ENCODE data around the gene VILL. TPM values are rescaled to one million over a fixed set of nuclear protein-coding genes. Genes with fewer than 3 reads are reported as not detected.

The VILL gene
- total RNA-seq, 1 donor from 2014 or later = 3.2 TPM

GRCh38 chr3:37961622-37962431 is 28.8 kb upstream of the VILL start:
- Mint-ChIP-seq H3K27me3 (ENCODE audit: unreplicated experiment) (peaks cover 3% of the 10 kb centered on the region), H3K4me3 (ENCODE audit: unreplicated experiment) (no peak overlapping the region)
- no peak for TF ChIP-seq CTCF (IDR thresholded peaks at IDR 0.05; ENCODE audit: partially characterized antibody, unreplicated experiment)

GRCh38 chr3:37963016-37963415 is 27.6 kb upstream of the VILL start:
- no peak for TF ChIP-seq CTCF (IDR thresholded peaks at IDR 0.05; ENCODE audit: partially characterized antibody, unreplicated experiment)
- Mint-ChIP-seq H3K36me3 (ENCODE audit: unreplicated experiment) (no peaks in the 10 kb centered on the region), H3K4me1 (ENCODE audit: low read depth, unreplicated experiment) (no peaks in the 10 kb centered on the region), H3K27me3 (ENCODE audit: unreplicated experiment) (peaks cover 1% of the 10 kb centered on the region), H3K9me3 (ENCODE audit: unreplicated experiment) (no peaks in the 10 kb centered on the region), H3K27ac (ENCODE audit: unreplicated experiment) (no peak overlapping the region), H3K4me3 (ENCODE audit: unreplicated experiment) (no peak overlapping the region)
- DNase-seq = no peak

More at GRCh38 chr3:37961622-37962431, 28.8 kb upstream of the VILL start:
- DNase-seq = no peak
- Mint-ChIP-seq H3K4me1 (ENCODE audit: low read depth, unreplicated experiment) (no peaks in the 10 kb centered on the region), H3K9me3 (ENCODE audit: unreplicated experiment) (no peaks in the 10 kb centered on the region), H3K36me3 (ENCODE audit: unreplicated experiment) (no peaks in the 10 kb centered on the region), H3K27ac (ENCODE audit: unreplicated experiment) (no peak overlapping the region)

GRCh38 chr3:37963635-37964034 is 27.0 kb upstream of the VILL start:
- H3K27me3 Mint-ChIP-seq (ENCODE audit: unreplicated experiment) = peaks cover 1% of the 10 kb centered on the region
- no peak overlapping the region for H3K27ac Mint-ChIP-seq (ENCODE audit: unreplicated experiment)
- H3K9me3 Mint-ChIP-seq (ENCODE audit: unreplicated experiment) = no peaks in the 10 kb centered on the region

DNA sequence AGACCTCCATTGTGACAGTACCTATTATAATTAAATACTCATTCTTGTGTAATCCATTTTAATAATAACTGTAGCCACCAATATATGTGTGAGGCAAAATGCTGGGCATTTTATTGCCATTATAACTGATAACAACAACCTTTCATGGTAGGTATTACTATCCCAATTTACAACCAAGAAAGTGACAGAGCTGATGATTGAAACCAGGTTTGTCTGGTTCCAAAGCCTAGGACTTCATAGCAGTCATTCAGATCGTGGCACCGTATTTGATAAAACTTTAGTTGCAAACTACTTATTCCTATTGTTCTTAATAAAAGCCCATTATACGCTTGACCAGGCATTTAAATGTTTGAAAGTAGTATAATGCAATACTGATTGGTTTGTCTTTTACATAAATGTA is 26.4 kb upstream of the VILL start:
- peaks cover 4% of the 10 kb centered on the region for H3K4me1 Mint-ChIP-seq (ENCODE audit: low read depth, unreplicated experiment)
- H3K9me3 Mint-ChIP-seq (ENCODE audit: unreplicated experiment) = no peaks in the 10 kb centered on the region
- H3K4me3 Mint-ChIP-seq (ENCODE audit: unreplicated experiment) = no peak overlapping the region
- peaks cover 1% of the 10 kb centered on the region for H3K27me3 Mint-ChIP-seq (ENCODE audit: unreplicated experiment)
- no peak overlapping the region for H3K27ac Mint-ChIP-seq (ENCODE audit: unreplicated experiment)
- H3K36me3 Mint-ChIP-seq (ENCODE audit: unreplicated experiment) = no peaks in the 10 kb centered on the region
- no peak for TF ChIP-seq CTCF (IDR thresholded peaks at IDR 0.05; ENCODE audit: partially characterized antibody, unreplicated experiment)
- no peak for DNase-seq

More at GRCh38 chr3:37963635-37964034, 27.0 kb upstream of the VILL start:
- no peak for TF ChIP-seq CTCF (IDR thresholded peaks at IDR 0.05; ENCODE audit: partially characterized antibody, unreplicated experiment)
- DNase-seq = no peak
- Mint-ChIP-seq H3K36me3 (ENCODE audit: unreplicated experiment) (no peaks in the 10 kb centered on the region), H3K4me3 (ENCODE audit: unreplicated experiment) (no peak overlapping the region), H3K4me1 (ENCODE audit: low read depth, unreplicated experiment) (peaks cover 4% of the 10 kb centered on the region)

DNA sequence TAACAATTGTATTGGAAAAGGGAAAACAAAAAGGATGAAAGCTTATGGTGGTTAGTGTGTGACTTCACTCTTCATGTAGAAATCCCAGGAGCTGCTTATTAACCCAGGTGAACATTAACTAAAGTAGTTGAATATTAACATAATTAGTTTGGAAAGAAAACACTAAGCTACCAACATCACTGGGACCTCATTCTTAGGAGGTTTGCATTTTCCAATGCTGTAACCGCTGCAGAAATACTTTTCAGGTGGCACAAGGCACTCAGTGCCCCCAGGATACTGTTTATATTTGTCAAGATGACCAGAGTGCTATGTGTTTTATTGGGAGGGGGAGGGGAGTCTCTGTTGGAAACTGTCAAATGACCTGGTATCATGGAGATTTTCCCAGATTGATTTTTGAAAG is 25.9 kb upstream of the VILL start:
- Mint-ChIP-seq H3K27me3 (ENCODE audit: unreplicated experiment) (peaks cover 2% of the 10 kb centered on the region), H3K9me3 (ENCODE audit: unreplicated experiment) (no peaks in the 10 kb centered on the region), H3K36me3 (ENCODE audit: unreplicated experiment) (no peaks in the 10 kb centered on the region), H3K27ac (ENCODE audit: unreplicated experiment) (no peak overlapping the region), H3K4me3 (ENCODE audit: unreplicated experiment) (no peak overlapping the region), H3K4me1 (ENCODE audit: low read depth, unreplicated experiment) (peaks cover 4% of the 10 kb centered on the region)
- no peak for DNase-seq
- no peak for TF ChIP-seq CTCF (IDR thresholded peaks at IDR 0.05; ENCODE audit: partially characterized antibody, unreplicated experiment)

All from glutamatergic neuron (in vitro differentiated cells).